Peyer's patch (tissue), 4 donors: ENCODE measurements around the gene MYL6. TPM values are rescaled to one million over a fixed set of nuclear protein-coding genes. Genes with fewer than 3 reads are reported as not detected.
A peak's percentile ranks its signal among the peaks of the same experiment; 100 is the strongest.

ENCODE experiments used
- DNase-seq, 3 donors: peaks; one replicate each; pipeline ENCODE4 v3.0.0-alpha.2; 2017 to 2019
- H3K27ac ChIP-seq, 4 donors: fragments of 200-600 bp; sonication (generic); one replicate each; pipeline ENCODE4 v1.5.1; 2016 to 2019
- H3K27me3 ChIP-seq, 2 donors: fragments of 200-600 bp; sonication (generic); one replicate each; pipeline ENCODE4 v1.5.1; 2019
- H3K36me3 ChIP-seq, 3 donors: fragments of 200-600 bp; sonication (generic); one replicate each; pipeline ENCODE4 v1.5.1; 2016 to 2019
- H3K4me1 ChIP-seq, 4 donors: fragments of 200-600 bp; sonication (generic); one replicate each; pipeline ENCODE4 v1.5.1; 2016 to 2019
- H3K4me3 ChIP-seq, 4 donors: fragments of 200-600 bp; sonication (generic); 1 replicate in 3 of 4; 2 replicates in 1 of 4; pipeline ENCODE4 v1.5.1; 2016 to 2019; ENCODE audit warnings: mild to moderate bottlenecking in 1 of 4
- H3K9me3 ChIP-seq, 4 donors: fragments of 200-600 bp; sonication (generic); one replicate each; pipeline ENCODE4 v1.5.1; 2016 to 2019; ENCODE audit warnings: mild to moderate bottlenecking in 1 of 4
- CTCF ChIP-seq, 6 experiments: fragments of 450-650 bp in 4 of 6; fragments of 200-600 bp in 2 of 6; sonication (generic) in 1 of 6; IDR thresholded peaks; one replicate each; pipeline ENCODE4 v1.5.1; 2017 to 2019; ENCODE audit warnings: antibody characterized with exemption in 6 of 6, mild to moderate bottlenecking in 3 of 6, moderate library complexity in 1 of 6
- POLR2A ChIP-seq, 2 donors: fragments of 450-650 bp; IDR thresholded peaks; one replicate each; pipeline ENCODE4 v1.5.1; 2017; ENCODE audit warnings: antibody characterized with exemption in 2 of 2, mild to moderate bottlenecking in 2 of 2, moderate library complexity in 2 of 2
- total RNA-seq, 4 donors: library from RNA; depleted of rRNA; stranded (reverse); fragments of >200 nt; gene quantifications; one replicate each; pipeline ENCODE4 v1.1.0, GENCODE V29; 2016

Gene MYL6
- total RNA-seq, 4 donors from 2014 or later: 1,247 to 1,872 (median 1,541) TPM

GRCh38 chr12:56186957-56187356, 28.8 kb downstream of the MYL6 start:
- no peaks in the 10 kb centered on the region for H3K27me3 ChIP-seq
- H3K4me1 ChIP-seq: peaks cover 3 to 18% (median 7%) of the 10 kb centered on the region in 4 donors
- H3K4me3 ChIP-seq: no peak overlapping the region
- peaks cover 0 to 47% (median 0%) of the 10 kb centered on the region in 3 donors for H3K36me3 ChIP-seq
- TF ChIP-seq POLR2A (IDR thresholded peaks at IDR 0.05) (no peak), CTCF (IDR thresholded peaks at IDR 0.05) (no peak)
- no peak for DNase-seq
- no peak overlapping the region for H3K27ac ChIP-seq
- no peaks in the 10 kb centered on the region for H3K9me3 ChIP-seq

GRCh38 chr12:56188131-56188777, 30.1 kb downstream of the MYL6 start:
- Histone ChIP-seq H3K9me3 (no peaks in the 10 kb centered on the region), H3K4me3 (peak overlapping the region; percentile 89 to 98 (median 94)), H3K27ac (peak overlapping the region; percentile 88 to 95 (median 93)), H3K36me3 (peaks cover 0 to 34% (median 0%) of the 10 kb centered on the region in 3 donors), H3K4me1 (peaks cover 3 to 18% (median 7%) of the 10 kb centered on the region in 4 donors), H3K27me3 (no peaks in the 10 kb centered on the region)
- DNase-seq: no peak
- no peak for TF ChIP-seq POLR2A (IDR thresholded peaks at IDR 0.05)
- no peak for TF ChIP-seq CTCF (IDR thresholded peaks at IDR 0.05)

- Histone ChIP-seq H3K4me3 (peak overlapping the region; percentile 89 to 98 (median 94)), H3K4me1 (peaks cover 3 to 18% (median 7%) of the 10 kb centered on the region in 4 donors), H3K9me3 (no peaks in the 10 kb centered on the region), H3K27ac (peak overlapping the region; percentile 88 to 95 (median 93)), H3K36me3 (peaks cover 0 to 29% (median 0%) of the 10 kb centered on the region in 3 donors), H3K27me3 (no peaks in the 10 kb centered on the region)
- no peak for DNase-seq
- TF ChIP-seq POLR2A (IDR thresholded peaks at IDR 0.05): no peak
- TF ChIP-seq CTCF (IDR thresholded peaks at IDR 0.05): peak in 1 of 6 experiments; percentile 5
Measured at GRCh38 chr12:56188778-56189098, 30.6 kb downstream of the MYL6 start.

DNA sequence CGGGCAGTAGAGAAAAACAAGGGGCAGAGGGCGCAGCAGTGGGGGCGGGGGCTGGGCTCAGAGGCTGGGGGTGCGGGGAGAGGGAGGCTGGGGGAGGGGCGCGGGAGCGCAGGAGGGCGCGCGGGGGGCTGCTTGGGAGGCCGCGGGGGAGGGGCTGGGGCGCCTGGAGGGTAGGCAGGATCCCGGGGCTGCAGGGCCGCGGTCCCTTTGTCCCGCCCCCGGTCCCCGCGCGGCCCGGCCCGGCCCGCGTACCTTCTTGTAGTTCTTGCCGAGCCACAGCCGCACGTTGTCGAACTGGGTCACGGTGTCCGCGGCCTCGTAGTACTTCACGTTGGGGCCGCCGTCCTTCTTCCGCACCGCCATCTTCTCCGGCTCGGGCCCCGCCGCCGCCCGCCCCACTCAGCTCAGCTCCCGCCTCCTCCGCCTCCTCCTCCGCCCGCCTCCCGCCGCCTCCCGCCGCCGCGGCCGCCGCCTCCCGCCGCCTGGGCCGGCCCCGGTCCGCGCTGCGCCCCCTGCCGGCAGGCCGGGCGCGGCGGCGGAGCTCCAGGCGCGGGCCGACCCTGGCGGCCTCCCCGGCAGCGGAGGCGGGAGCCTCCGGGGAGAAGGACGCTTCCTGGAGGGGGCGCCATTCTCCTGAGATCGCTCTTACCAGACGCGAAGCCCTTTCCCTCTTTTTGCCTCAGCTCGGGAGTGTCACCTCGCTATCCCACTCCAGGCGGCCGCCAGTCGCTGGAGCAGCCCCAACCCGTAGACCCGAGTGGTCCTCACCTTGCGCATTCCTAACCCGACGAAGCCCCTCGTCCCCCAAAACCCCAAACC, 31.1 kb downstream of the MYL6 start, which contains the start of gene SMARCC2:
TSS of gene SMARCC2 (minus strand) at position 385 of the 819 bp plus-strand sequence. CDS start at position 363, 22 bp downstream.
- peak; percentile 87 to 95 (median 94) for DNase-seq
- TF ChIP-seq POLR2A (IDR thresholded peaks at IDR 0.05): peak; percentile 18 to 27
- TF ChIP-seq CTCF (IDR thresholded peaks at IDR 0.05): peak; percentile 66 to 95 (median 89)
- H3K4me3 ChIP-seq: peak within 1 kb of the TSS; percentile 89 to 98 (median 94)
- H3K4me1 ChIP-seq: peaks cover 3 to 18% (median 7%) of the 10 kb centered on the region in 4 donors
- H3K9me3 ChIP-seq: no peaks in the 10 kb centered on the region
- H3K27ac ChIP-seq: peak within 1 kb of the TSS; percentile 91 to 95 (median 93)
- H3K27me3 ChIP-seq: no peaks in the 10 kb centered on the region
- H3K36me3 ChIP-seq: peaks cover 0 to 23% (median 0%) of the 10 kb centered on the region in 3 donors

DNA sequence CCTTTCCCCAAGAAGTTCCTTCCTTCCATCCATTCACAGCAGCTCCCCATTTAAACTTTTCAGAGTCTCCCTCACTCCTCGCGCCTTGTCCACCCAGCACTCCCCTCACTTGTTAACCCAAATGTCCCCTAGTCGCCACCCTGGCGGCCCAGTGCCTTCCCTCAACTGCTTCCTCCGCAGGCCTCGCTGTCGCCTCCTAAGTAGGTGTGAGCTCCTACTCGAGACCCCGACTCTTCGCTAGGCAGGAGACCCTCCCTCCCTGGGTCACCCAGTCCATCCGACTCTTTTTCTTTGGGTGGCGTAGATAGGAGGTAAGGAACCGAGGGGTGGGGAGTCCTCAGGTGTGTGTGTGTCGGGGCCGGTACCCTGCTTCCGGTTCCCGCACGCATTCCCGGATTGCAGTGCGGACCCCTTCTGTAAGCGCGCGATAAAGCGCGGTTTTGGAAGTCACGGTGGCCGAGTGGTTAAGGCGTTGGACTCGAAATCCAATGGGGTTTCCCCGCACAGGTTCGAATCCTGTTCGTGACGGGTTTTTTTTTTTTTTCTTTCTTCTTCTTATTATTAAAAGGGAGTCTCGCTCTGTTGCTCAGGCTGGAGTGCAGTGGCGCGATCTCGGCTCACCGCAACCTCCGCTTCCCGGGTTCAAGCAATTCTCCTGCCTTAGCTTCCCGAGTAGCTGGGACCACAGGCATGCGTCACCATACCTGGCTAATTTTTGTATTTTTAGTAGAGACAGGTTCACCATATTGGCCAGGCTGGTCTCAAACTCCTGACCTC, 31.9 kb downstream of the MYL6 start:
- TF ChIP-seq CTCF (IDR thresholded peaks at IDR 0.05) (peak in 1 of 6 experiments; percentile 3), POLR2A (IDR thresholded peaks at IDR 0.05) (peak in 1 of 2 donors; percentile 16)
- no peaks in the 10 kb centered on the region for H3K9me3 ChIP-seq
- no peaks in the 10 kb centered on the region for H3K27me3 ChIP-seq
- peaks cover 3 to 18% (median 7%) of the 10 kb centered on the region in 4 donors for H3K4me1 ChIP-seq
- H3K36me3 ChIP-seq: peaks cover 0 to 15% (median 0%) of the 10 kb centered on the region in 3 donors
- peak; percentile 78 to 89 (median 87) for DNase-seq
- H3K4me3 ChIP-seq: peak overlapping the region; percentile 89 to 98 (median 94)
- peak overlapping the region; percentile 91 to 95 (median 93) for H3K27ac ChIP-seq
